ENCODE data around the gene MKRN2OS.

- TF ChIP-seq CTCF (IDR thresholded peaks at IDR 0.05) = no peak
- no peak for TF ChIP-seq POLR2A (IDR thresholded peaks at IDR 0.05)
Observed at GRCh38 chr3:12588039-12589009, 43.0 kb upstream of the MKRN2OS start.

All from adrenal gland (tissue), 5 donors.